Non-pigmented ciliary epithelial cell (primary cell): ENCODE results near the gene MYH11.
"Not testable (repeated sequence)": the region's sequence is repeated elsewhere in the genome, so short reads cannot be mapped to it uniquely, and the experiment has no call there.

Experiments
- DNase-seq: peaks from one replicate; pipeline ENCODE4 v3.0.0-alpha.2; 2010; ENCODE audit warnings: low read depth

MYH11 gene

DNA sequence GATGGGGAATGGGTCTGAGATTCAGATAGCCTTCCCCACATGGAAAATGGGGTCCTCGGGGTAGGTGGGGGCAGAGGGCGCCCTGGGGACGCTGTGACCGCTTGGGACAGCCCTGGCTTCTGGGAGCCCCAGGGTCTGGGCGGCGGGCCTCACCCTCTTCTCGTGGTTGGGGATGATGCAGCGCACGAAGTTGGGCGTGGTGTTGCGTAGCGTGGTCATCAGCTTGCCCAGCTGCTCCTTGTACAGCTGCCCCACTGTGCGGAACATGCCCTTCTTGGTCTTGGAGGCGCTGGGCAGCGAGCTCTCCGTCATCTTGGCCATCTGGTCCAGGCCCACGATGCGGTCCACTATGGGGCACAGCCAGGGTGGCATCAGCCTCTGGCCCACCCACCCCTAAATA lies 106.8 kb downstream of the MYH11 start:
- DNase-seq = no peak

GRCh38 chr16:15749371-15749770 lies 107.5 kb downstream of the MYH11 start:
- no peak for DNase-seq

GRCh38 chr16:15748654-15749053 lies 108.2 kb downstream of the MYH11 start:
- DNase-seq = no peak

- no peak for DNase-seq
Measured at GRCh38 chr16:15747937-15748336, 108.9 kb downstream of the MYH11 start.

GRCh38 chr16:15746332-15746731 lies 110.5 kb downstream of the MYH11 start:
- DNase-seq = no peak

- DNase-seq = no peak
Measured at GRCh38 chr16:15743657-15744056, 113.2 kb downstream of the MYH11 start.

- DNase-seq = no peak
Measured at GRCh38 chr16:15742716-15743115, 114.1 kb downstream of the MYH11 start.

DNA sequence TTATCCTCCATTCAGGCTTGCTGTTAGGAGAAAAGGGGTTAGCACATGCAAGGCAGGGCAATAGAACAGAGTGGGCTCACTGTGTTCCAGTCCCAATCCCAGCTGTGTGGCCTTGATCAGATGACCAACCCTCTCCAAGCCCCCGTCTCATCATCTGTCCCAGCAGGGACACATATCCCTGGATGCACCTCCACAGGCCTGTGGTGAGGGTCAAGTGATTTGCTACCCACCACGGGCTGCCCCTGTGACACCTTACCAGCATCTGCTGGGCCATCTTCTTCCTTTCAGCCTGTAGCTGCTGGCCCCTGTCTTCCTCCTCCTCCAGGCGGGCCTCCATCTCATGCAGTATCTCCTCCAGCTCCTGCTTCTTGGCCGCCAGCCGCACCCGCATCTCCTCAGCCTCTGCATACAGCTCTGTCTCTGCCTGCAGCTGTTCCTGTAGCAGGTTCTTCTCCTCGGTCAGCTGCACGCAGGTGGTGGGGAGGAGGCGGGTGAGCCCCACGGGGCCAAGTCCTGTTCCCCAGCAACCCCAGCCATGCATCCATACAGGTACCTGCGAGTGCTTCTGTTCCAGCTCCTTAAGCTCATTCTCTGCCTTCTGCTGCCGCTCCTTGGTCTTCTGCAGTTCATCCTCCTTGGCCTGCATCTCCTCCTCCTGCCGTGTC lies 115.5 kb downstream of the MYH11 start:
- no peak for DNase-seq

- no peak for DNase-seq
Measured at GRCh38 chr16:15739950-15740349, 116.9 kb downstream of the MYH11 start.

GRCh38 chr16:15739464-15739863 lies 117.4 kb downstream of the MYH11 start:
- DNase-seq = no peak

GRCh38 chr16:15737140-15737644 lies 119.6 kb downstream of the MYH11 start:
- no peak for DNase-seq

GRCh38 chr16:15736529-15736928 lies 120.3 kb downstream of the MYH11 start:
- no peak for DNase-seq

DNA sequence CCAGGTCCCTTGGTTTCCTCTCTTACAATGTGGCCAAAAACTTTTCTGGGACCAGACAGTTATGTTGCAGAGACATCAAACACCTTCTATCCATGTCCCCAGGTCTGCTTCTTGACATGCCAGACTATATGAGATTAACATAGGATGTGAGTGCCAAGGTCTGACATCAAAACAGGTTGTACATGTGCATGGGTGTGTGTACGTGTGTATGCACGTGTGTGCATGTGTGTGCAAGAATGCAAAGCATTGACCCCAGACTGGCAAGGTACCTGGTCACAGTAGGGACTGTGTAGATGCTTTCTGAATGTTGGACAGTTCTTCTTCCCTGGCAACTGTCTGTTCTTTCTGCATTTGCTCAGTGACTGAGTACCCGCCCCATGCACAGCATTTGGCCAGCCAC lies 121.2 kb downstream of the MYH11 start:
- no peak for DNase-seq

DNA sequence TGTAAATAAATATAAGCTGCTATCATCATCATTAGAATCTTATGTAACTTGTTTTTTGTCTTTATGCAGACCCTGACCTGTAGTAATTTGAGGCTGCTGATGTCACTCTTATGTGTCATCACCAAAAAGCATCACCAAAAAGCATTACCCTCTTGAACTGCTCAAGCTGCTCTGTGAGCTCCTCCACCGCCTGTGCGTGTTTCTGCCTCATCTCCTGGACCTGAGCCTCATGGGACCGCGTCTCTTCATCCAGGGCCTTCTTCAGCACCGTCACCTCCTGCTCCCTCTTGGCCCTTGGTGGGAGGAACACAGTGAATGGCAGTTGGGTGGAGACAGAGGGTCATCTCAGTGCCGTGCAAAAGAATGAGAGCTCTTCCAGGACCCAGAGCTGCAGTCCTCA lies 124.4 kb downstream of the MYH11 start:
- DNase-seq = no peak

GRCh38 chr16:15729152-15729551 lies 127.7 kb downstream of the MYH11 start:
- no peak for DNase-seq

- DNase-seq = not testable (repeated sequence)
Measured at GRCh38 chr16:15727697-15728096, 129.1 kb downstream of the MYH11 start.

DNA sequence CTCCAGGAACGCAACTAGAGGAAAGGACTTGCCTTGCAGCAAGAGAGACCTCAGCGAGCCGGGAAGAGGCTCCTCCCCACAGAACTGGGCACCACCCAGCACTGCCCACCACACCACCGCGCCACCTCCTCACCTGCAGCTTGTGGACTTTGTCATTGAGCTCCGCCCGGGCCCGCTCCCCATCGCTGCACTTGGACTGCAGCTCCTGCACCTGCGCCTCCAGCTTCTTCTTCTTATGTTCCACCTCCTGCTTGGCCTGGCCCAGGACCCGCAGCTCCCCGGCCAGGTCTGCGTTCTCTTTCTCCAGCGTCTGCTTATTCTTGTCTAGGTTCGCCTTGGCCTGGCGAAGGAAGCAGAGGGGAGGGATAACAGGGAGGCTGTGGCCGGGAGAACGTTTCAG lies 130.1 kb downstream of the MYH11 start:
- no peak for DNase-seq

- DNase-seq = no peak
Measured at GRCh38 chr16:15725641-15726240, 131.1 kb downstream of the MYH11 start.

DNA sequence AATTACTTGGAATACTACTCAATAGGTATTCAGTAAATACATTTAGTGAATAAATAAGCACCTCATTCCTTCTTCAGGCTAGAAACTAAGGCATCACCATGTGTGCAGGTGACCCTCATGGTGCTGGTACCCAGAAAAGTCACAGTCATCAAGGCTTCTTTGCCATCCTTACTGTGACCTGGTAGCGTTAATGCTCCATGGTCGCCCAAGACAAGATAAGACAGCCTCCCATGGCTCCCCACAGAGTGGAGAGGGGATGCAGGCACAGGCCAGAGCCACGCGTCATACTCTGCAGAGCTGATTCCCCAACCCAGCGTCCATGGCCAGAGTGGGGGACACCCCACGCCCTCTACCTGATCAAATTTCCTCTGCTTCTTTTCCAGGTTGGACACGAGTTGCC lies 133.0 kb downstream of the MYH11 start:
- DNase-seq = no peak

- no peak for DNase-seq
Measured at GRCh38 chr16:15721018-15721417, 135.8 kb downstream of the MYH11 start.

DNA sequence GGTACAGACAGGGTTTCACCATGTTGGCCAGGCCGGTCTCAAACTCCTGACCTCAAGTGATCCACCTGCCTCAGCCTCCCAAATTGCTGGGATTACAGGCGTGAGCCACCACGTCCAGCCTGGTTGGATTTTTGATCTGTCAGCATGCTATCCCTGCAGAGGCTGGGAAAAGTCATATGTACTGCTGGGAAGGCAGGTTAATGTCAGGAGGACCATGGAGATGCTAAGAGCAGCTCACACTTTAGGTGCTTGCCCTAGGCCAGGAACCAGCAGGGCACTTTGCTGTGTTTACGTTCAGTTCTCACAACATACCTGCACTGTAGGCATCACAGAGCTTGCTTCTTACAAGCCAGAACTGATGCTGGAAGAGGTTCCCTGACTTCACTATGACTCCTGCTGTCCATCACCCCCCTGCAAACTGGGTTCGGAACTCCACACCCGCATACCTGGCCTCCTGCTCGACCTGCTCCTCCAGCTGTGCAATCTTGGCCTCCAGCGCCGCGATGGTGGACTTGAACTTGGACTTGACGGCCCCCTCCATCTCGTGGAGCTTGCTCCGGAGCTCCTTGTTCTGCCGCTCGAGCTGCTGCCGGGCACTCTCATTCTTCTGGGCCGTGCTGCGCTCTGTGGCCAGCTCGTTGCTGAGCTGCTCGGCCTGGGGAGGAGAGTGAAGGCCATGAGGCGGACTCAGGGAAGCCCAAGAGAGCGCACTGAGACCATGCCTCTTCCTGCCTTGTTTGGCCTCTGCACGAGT lies 140.0 kb downstream of the MYH11 start:
- DNase-seq = no peak

DNA sequence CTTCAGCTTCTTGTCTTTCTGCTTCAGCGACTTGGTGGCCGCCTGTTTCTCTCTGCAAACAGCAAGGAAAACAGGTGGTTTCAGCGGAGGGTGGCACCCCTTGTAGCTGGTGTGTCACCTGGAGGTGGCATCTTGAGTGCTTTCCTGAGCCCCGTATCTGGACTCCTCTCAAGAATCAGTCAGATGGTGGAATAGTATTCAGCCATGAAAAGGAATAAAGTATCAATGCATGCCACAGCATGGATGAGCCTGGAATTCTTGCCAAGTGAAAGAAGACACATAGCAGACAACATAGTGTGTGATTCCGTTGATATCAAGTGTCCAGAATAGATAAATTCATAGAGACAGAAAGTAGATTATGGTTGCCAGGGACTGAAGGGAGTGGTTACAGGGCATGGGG lies 141.6 kb downstream of the MYH11 start:
- no peak for DNase-seq
